Motor neuron (in vitro differentiated cells): Measurements from ENCODE around the gene SV2C. TPM values are rescaled to one million over a fixed set of nuclear protein-coding genes. Genes with fewer than 3 reads are reported as not detected.
"Not testable (repeated sequence)": the region's sequence is repeated elsewhere in the genome, so short reads cannot be mapped to it uniquely, and the experiment has no call there.

Source experiments
- ATAC-seq, 8 experiments: fragments of 200-7000 bp; cut with Tn5 transposase; replicated peaks in 6 of 8; 2 replicates each; pipeline ENCODE4 v1.8.0; 2021; ENCODE audit warnings: mild to moderate bottlenecking in 8 of 8, moderate library complexity in 8 of 8
- H3K27ac ChIP-seq, 2 donors: fragments of 250-450 bp; sonication (Bioruptor Pico); 2 replicates each; pipeline ENCODE4 v1.9.0; 2021; ENCODE audit warnings: antibody characterized with exemption in 2 of 2, mild to moderate bottlenecking in 2 of 2, moderate library complexity in 1 of 2
- H3K4me1 ChIP-seq, 2 donors: fragments of 250-450 bp; sonication (Bioruptor Pico); replicated peaks in 1 of 2; 2 replicates each; pipeline ENCODE4 v1.6.1; 2021; ENCODE audit warnings: antibody characterized with exemption in 2 of 2, mild to moderate bottlenecking in 2 of 2, moderate library complexity in 1 of 2
- H3K4me3 ChIP-seq, 5 donors: fragments of 250-450 bp; sonication (Bioruptor Pico); 2 replicates each; pipeline ENCODE4 v1.9.0; 2021; ENCODE audit warnings: antibody characterized with exemption in 5 of 5, mild to moderate bottlenecking in 5 of 5, moderate library complexity in 4 of 5
- WGBS, 10 experiments: fragments of 450-650 bp; shearing (Covaris generic); methylation state at CpG; one replicate each; pipeline ENCODE4 v1.0.0; 2022; 5-methylcytosine and 5-hydroxymethylcytosine counted together
- in situ Hi-C, 9 experiments: fragments of 400-800 bp; cut with MboI; loops; one replicate each; pipeline ENCODE4 v1.15.0; 2021; ENCODE audit warnings: low sequenced_read_pairs in 9 of 9, low pct_unique_long_range_greater_than_20kb in 2 of 9; ENCODE audit not compliant: unreplicated experiment in 9 of 9
- total RNA-seq, 8 experiments: library from RNA; unstranded; fragments of 300-600 nt; gene quantifications; 2 replicates each; pipeline versions ENCODE4 v1.2.3 to v1.2.4, GENCODE V29; 2022

Gene SV2C
- total RNA-seq, 8 experiments from 2014 or later = 0.20 to 21.8 (median 11.5) TPM

GRCh38 chr5:76303921-76304320, 220.7 kb downstream of the SV2C start:
- Histone ChIP-seq H3K27ac (no peak overlapping the region), H3K4me3 (no peak overlapping the region), H3K4me1 (no peaks in the 10 kb centered on the region)
- no peak for ATAC-seq
- WGBS, 10 experiments = 0 to 100% (median 93%) methylated on average over 1 to 7 of the region's 7 CpGs; no CpG with 5 or more reads in 2 of the 10 experiments
- in situ Hi-C loops = no loop called here

- WGBS, 10 experiments = 0 to 100% (median 67%) methylated on average over 1 to 2 of the region's 2 CpGs; no CpG with 5 or more reads in 1 of the 10 experiments
- H3K27ac ChIP-seq = no peak overlapping the region
- in situ Hi-C loops = no loop called here
- peak in 3 of 8 experiments; percentile 41 to 80 (median 80) for ATAC-seq
- H3K4me1 ChIP-seq = no peaks in the 10 kb centered on the region
- no peak overlapping the region for H3K4me3 ChIP-seq
Observed at GRCh38 chr5:76305269-76305668, 222.1 kb downstream of the SV2C start.

DNA sequence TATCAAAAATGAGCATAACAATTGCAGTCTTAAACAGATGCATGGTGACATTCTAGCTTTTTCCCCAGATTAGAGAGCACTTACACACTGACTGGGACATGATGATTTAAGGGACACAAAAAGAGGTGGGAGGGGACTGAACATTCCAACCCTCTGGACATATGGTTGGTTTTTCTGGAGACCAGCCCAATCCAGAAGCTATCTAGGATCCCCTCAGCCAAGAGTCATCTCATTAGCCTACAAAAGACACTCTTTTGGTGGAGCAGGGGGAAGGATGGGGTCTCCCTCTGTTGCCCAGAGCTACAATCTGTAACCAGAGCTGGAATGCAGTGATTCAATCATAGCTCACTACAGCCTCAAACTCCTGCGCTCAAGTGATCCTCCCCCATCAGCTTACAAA, 222.6 kb downstream of the SV2C start:
- 50 to 100% methylated on average over 1 of the region's 1 CpG; no CpG with 5 or more reads in 8 of the 10 experiments for WGBS, 10 experiments
- Histone ChIP-seq H3K27ac (no peak overlapping the region), H3K4me1 (no peaks in the 10 kb centered on the region), H3K4me3 (no peak overlapping the region)
- ATAC-seq = peak in 5 of 8 experiments; percentile 40 to 63 (median 51)
- in situ Hi-C loops = no loop called here

DNA sequence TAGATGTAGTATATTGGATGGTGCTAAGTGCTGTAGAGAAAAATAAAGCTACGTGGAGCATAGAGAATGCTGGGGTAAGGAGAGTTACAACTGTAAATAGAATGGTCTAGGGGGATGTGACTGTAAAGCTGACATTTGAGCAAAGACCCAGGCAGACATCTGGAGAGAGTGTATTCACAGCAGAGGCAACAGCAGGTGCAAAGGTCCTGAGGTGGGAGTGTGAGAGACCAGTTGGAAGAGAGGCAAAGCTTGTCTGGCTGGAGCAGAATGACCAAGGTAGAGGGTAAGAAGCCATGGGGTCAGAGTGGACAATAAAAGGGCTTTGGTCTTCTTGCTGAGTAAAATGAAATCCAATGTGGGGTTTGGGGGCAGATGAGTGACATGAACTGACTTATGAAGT, 227.0 kb downstream of the SV2C start:
- in situ Hi-C loops = no loop called here
- H3K27ac ChIP-seq = no peak overlapping the region
- H3K4me1 ChIP-seq = no peaks in the 10 kb centered on the region
- H3K4me3 ChIP-seq = no peak overlapping the region
- WGBS, 10 experiments = 0 to 100% (median 33%) methylated on average over 1 of the region's 1 CpG; no CpG with 5 or more reads in 5 of the 10 experiments
- no peak for ATAC-seq

- H3K27ac ChIP-seq = no peak overlapping the region
- in situ Hi-C loops = no loop called here
- no peak for ATAC-seq
- WGBS, 10 experiments = 0 to 100% (median 80%) methylated on average over 1 to 4 of the region's 4 CpGs; no CpG with 5 or more reads in 3 of the 10 experiments
- H3K4me1 ChIP-seq = no peaks in the 10 kb centered on the region
- H3K4me3 ChIP-seq = no peak overlapping the region
Observed at GRCh38 chr5:76312783-76313182, 229.6 kb downstream of the SV2C start.

GRCh38 chr5:76314643-76315042, 231.5 kb downstream of the SV2C start:
- ATAC-seq = no peak
- no peaks in the 10 kb centered on the region for H3K4me1 ChIP-seq
- no peak overlapping the region for H3K27ac ChIP-seq
- H3K4me3 ChIP-seq = no peak overlapping the region
- in situ Hi-C loops = no loop called here
- WGBS, 10 experiments = 20 to 100% (median 75%) methylated on average over 1 to 2 of the region's 2 CpGs; no CpG with 5 or more reads in 5 of the 10 experiments

DNA sequence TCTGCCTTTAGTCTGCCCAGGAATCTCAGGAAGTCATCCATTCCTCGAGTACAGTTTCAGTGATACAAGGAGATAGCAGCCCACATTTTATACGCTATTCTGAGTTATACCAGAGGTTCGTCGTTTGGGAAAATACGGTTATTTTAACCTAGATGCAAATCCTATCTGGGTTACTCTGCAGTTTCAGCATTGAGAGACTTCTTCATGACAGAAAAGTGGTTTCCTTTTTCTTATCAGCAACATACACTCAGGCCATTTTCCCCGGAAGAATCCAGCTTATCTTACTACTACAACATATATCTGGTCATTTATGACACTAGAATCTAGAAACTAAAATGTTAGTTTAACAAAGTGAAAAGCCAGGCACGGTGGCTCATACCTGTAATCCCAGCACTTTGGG, 236.5 kb downstream of the SV2C start:
- in situ Hi-C loops = no loop called here
- no peak overlapping the region for H3K4me3 ChIP-seq
- no peaks in the 10 kb centered on the region for H3K4me1 ChIP-seq
- no peak for ATAC-seq
- 8 to 96% (median 90%) methylated on average over 2 to 6 of the region's 7 CpGs; no CpG with 5 or more reads in 1 of the 10 experiments for WGBS, 10 experiments
- H3K27ac ChIP-seq = no peak overlapping the region

- H3K4me3 ChIP-seq, in situ Hi-C loops, H3K27ac ChIP-seq, ATAC-seq: not testable (repeated sequence)
- H3K4me1 ChIP-seq = peaks cover 30 to 34% of the 10 kb centered on the region in 2 donors
- 0% methylated on average over 1 of the region's 1 CpG; no CpG with 5 or more reads in 9 of the 10 experiments for WGBS, 10 experiments
Observed at GRCh38 chr5:76323494-76323893, 240.3 kb downstream of the SV2C start.

- WGBS, 10 experiments = 15 to 80% (median 38%) methylated on average over 1 to 7 of the region's 7 CpGs; no CpG with 5 or more reads in 3 of the 10 experiments
- peaks cover 30 to 38% of the 10 kb centered on the region in 2 donors for H3K4me1 ChIP-seq
- no peak overlapping the region for H3K4me3 ChIP-seq
- H3K27ac ChIP-seq = peak overlapping the region; percentile 46 to 73
- no peak for ATAC-seq
- in situ Hi-C loops = no loop called here
Observed at GRCh38 chr5:76325326-76325725, 242.1 kb downstream of the SV2C start.

DNA sequence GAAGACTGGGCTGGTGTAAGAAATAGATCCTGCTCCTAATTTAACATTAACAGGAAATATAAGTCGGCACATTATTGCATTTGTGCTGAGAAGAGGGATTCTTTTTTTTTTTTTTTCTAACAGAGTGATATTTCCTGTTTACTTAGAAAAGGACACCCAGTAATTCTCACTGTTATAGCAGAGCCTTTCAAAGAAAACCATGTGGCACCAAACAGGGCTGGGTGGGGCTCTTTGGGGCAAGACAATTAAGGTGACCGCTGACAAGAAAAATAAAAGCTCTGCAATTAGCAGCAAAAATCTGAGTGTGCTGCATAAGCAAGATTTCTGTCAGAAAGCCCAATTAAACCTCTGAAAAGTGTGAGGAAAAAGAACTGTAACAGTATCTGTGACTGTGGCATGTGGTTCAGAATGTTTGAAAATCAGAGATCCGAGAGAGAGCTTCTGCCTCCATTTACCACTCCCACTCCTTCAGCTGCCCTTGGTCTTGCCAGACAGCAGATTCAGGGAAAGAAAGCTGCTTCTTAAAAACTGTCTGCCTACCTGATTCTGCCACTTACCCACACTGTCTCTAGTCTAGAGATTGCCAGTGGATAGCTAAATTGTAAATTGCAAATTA, 242.8 kb downstream of the SV2C start:
- Histone ChIP-seq H3K4me3 (no peak overlapping the region), H3K4me1 (peaks cover 30 to 38% of the 10 kb centered on the region in 2 donors), H3K27ac (peak overlapping the region; percentile 73 to 74)
- in situ Hi-C loops = no loop called here
- peak in 1 of 8 experiments; percentile 8 for ATAC-seq
- 0 to 33% (median 14%) methylated on average over 1 to 3 of the region's 3 CpGs for WGBS, 10 experiments

- ATAC-seq = peak in 6 of 8 experiments; percentile 63 to 95 (median 92)
- WGBS, 10 experiments = 0 to 80% (median 0%) methylated on average over 1 to 6 of the region's 10 CpGs; no CpG with 5 or more reads in 2 of the 10 experiments
- peak overlapping the region; percentile 73 to 74 for H3K27ac ChIP-seq
- in situ Hi-C loops = no loop called here
- peaks cover 34 to 38% of the 10 kb centered on the region in 2 donors for H3K4me1 ChIP-seq
- no peak overlapping the region for H3K4me3 ChIP-seq
Observed at GRCh38 chr5:76326577-76327302, 243.6 kb downstream of the SV2C start.

DNA sequence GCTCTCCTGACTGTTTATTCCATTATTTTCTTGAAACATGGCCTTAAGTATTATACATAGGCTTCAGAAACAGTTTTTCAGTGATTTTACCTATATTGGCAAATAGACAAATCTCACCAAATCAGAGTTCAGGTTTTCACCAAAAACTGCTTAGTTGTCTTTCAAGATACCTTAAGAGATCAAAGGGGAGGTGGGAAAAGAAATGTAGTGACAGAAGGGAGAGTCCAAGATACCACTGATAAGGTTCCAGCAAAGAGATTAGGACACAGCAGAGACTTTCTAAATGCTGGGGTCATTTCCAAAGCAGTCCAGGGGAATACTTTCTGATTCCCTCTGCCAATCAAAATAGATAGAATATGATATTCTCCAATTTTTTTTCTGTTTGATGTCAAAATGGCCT, 246.2 kb downstream of the SV2C start:
- Histone ChIP-seq H3K27ac (no peak overlapping the region), H3K4me3 (no peak overlapping the region), H3K4me1 (peaks cover 37 to 38% of the 10 kb centered on the region in 2 donors)
- in situ Hi-C loops = no loop called here
- no peak for ATAC-seq

GRCh38 chr5:76331126-76331525, 247.9 kb downstream of the SV2C start:
- 0 to 90% (median 54%) methylated on average over 1 to 4 of the region's 4 CpGs; no CpG with 5 or more reads in 3 of the 10 experiments for WGBS, 10 experiments
- H3K4me1 ChIP-seq = peaks cover 24% of the 10 kb centered on the region in 2 donors
- H3K27ac ChIP-seq = no peak overlapping the region
- ATAC-seq = peak in 1 of 8 experiments; percentile 32
- in situ Hi-C loops = no loop called here
- H3K4me3 ChIP-seq = no peak overlapping the region
